Ovary (tissue), 9 donors: ENCODE measurements around the gene FTCDNL1. TPM values are rescaled to one million over a fixed set of nuclear protein-coding genes. Genes with fewer than 3 reads are reported as not detected.

Experiments used
- DNase-seq, 5 donors: peaks; one replicate each; pipeline ENCODE4 v3.0.0-alpha.2; 2019 to 2020
- H3K27ac ChIP-seq, 2 donors: fragments of 200-600 bp; one replicate each; pipeline versions ENCODE4 v1.5.1 to v1.8.0; 2019 to 2022
- H3K27me3 ChIP-seq: fragments of 200-600 bp; one replicate; pipeline ENCODE4 v1.8.0; 2022
- H3K36me3 ChIP-seq: fragments of 200-600 bp; sonication (generic); one replicate; pipeline ENCODE4 v1.5.1; 2019
- H3K4me1 ChIP-seq: one replicate; pipeline ENCODE4 v1.8.1; 2013; ENCODE audit warnings: mild to moderate bottlenecking, moderate library complexity; ENCODE audit not compliant: insufficient read depth
- H3K4me3 ChIP-seq: fragments of 200-600 bp; sonication (generic); one replicate; pipeline ENCODE4 v1.5.1; 2017
- H3K9me3 ChIP-seq, 2 donors: fragments of 200-600 bp in 1 of 2; sonication (generic) in 1 of 2; one replicate each; pipeline versions ENCODE4 v1.5.1 to v1.8.1; 2013 to 2019; ENCODE audit warnings: mild to moderate bottlenecking in 1 of 2, moderate library complexity in 1 of 2
- CTCF ChIP-seq, 3 donors: fragments of 450-650 bp in 2 of 3; fragments of 200-600 bp in 1 of 3; IDR thresholded peaks; one replicate each; pipeline versions ENCODE4 v1.5.1 to v1.8.0; 2016 to 2022; ENCODE audit warnings: antibody characterized with exemption in 3 of 3, mild to moderate bottlenecking in 1 of 3
- EP300 ChIP-seq: sonication (generic); formaldehyde crosslinking; IDR thresholded peaks from one replicate; pipeline ENCODE4 v1.6.1; 2017; ENCODE audit warnings: antibody characterized with exemption
- POLR2A ChIP-seq: fragments of 450-650 bp; IDR thresholded peaks from one replicate; pipeline ENCODE4 v1.6.1; 2017; ENCODE audit warnings: antibody characterized with exemption, mild to moderate bottlenecking, moderate library complexity
- WGBS, 3 donors: extraction: QIAGEN DNeasy Blood & Tissue Kit in 1 of 3; methylation state at CpG; one replicate each; pipeline versions ENCODE4 v1.1.5 to v1.1.7; 2013 to 2017; 5-methylcytosine and 5-hydroxymethylcytosine counted together
- intact Hi-C, 4 donors: fragments of 100-400 bp; cut with DNase I; formaldehyde crosslinking; loops; one replicate each; pipeline versions ENCODE4 v1.11.0 to v1.15.1; 2022 to 2023
- polyA plus RNA-seq, 2 donors: library from polyadenylated mRNA; stranded (reverse); fragments of 200-250 nt in 1 of 2; fragments of 350-450 nt in 1 of 2; fragmentation: Illumina TruSeq in 1 of 2; extraction: RNeasy Lipid Tissue Mini Kit (QIAGEN cat#74804) in 1 of 2; gene quantifications; one replicate each; pipeline ENCODE4 v1.2.3, GENCODE V29; 2013 to 2014
- small RNA-seq: library from RNA; depleted of rRNA; stranded (forward); fragments of <200 nt; gene quantifications from one replicate; pipeline ENCODE3, GENCODE V24; 2016
- total RNA-seq, 7 donors: library from RNA; depleted of rRNA in 2 of 7; stranded (reverse); fragments of >200 nt in 2 of 7; fragmentation: NEBNext Ultra II Directional in 3 of 7; extraction: Animal tissue kit (Norgen Biotek cat#: 25700) in 3 of 7; gene quantifications; one replicate each; pipeline versions ENCODE4 v1.1.0 to v1.2.4, GENCODE V29; 2016 to 2023
- donor health status: DM: no; HTN: no; CAD: no; lungs with moderate emphysema.
- donor health status: DM: no; HTN: no; CAD: no.
- donor health status: Bipolar disorder and iron deficiency.
- donor health status: DM: yes; HTN: yes; CAD: no.
- donor health status: DM: no; HTN: no; CAD: no.
- donor health status: DM: yes; HTN: yes; CAD: no.

Gene FTCDNL1
- total and polyA plus RNA-seq, 9 donors, result 0.56 to 3.4 (median 2.1) TPM

- no peak overlapping the region for H3K27ac ChIP-seq
- H3K4me1 ChIP-seq, result no peaks in the 10 kb centered on the region
- H3K27me3 ChIP-seq, result no peaks in the 10 kb centered on the region
- no peak overlapping the region for H3K4me3 ChIP-seq
- no peak for DNase-seq
- H3K9me3 ChIP-seq, result no peaks in the 10 kb centered on the region
- no peaks in the 10 kb centered on the region for H3K36me3 ChIP-seq
- intact Hi-C loops, result no loop called here
- TF ChIP-seq CTCF (IDR thresholded peaks at IDR 0.05), result no peak
Observed at GRCh38 chr2:199717587-199717907, 133.4 kb downstream of the FTCDNL1 start.

- Histone ChIP-seq H3K36me3 (no peaks in the 10 kb centered on the region), H3K27me3 (no peaks in the 10 kb centered on the region), H3K4me1 (no peaks in the 10 kb centered on the region), H3K4me3 (no peak overlapping the region), H3K27ac (no peak overlapping the region), H3K9me3 (no peaks in the 10 kb centered on the region)
- intact Hi-C loops, result no loop called here
- no peak for TF ChIP-seq CTCF (IDR thresholded peaks at IDR 0.05)
- TF ChIP-seq POLR2A, result no peak
- TF ChIP-seq EP300, result no peak
- DNase-seq, result no peak
- 30 to 34% (median 32%) methylated on average over 4 of the region's 4 CpGs for WGBS, 3 donors
Observed at GRCh38 chr2:199716807-199717586, 134.0 kb downstream of the FTCDNL1 start.

GRCh38 chr2:199713746-199714145, 137.2 kb downstream of the FTCDNL1 start:
- no peak overlapping the region for H3K4me3 ChIP-seq
- H3K27me3 ChIP-seq, result no peaks in the 10 kb centered on the region
- H3K9me3 ChIP-seq, result no peaks in the 10 kb centered on the region
- H3K36me3 ChIP-seq, result no peaks in the 10 kb centered on the region
- no peaks in the 10 kb centered on the region for H3K4me1 ChIP-seq
- no peak for TF ChIP-seq POLR2A
- no peak for TF ChIP-seq EP300
- no peak for TF ChIP-seq CTCF (IDR thresholded peaks at IDR 0.05)
- intact Hi-C loops, result no loop called here
- DNase-seq, result no peak
- WGBS, 3 donors, result 38 to 46% (median 44%) methylated on average over 2 of the region's 2 CpGs
- no peak overlapping the region for H3K27ac ChIP-seq

- H3K9me3 ChIP-seq, result no peaks in the 10 kb centered on the region
- H3K27ac ChIP-seq, result no peak overlapping the region
- no peaks in the 10 kb centered on the region for H3K27me3 ChIP-seq
- TF ChIP-seq POLR2A (no peak), EP300 (no peak), CTCF (IDR thresholded peaks at IDR 0.05) (no peak)
- H3K4me1 ChIP-seq, result no peaks in the 10 kb centered on the region
- H3K4me3 ChIP-seq, result no peak overlapping the region
- no peaks in the 10 kb centered on the region for H3K36me3 ChIP-seq
- no peak for DNase-seq
- intact Hi-C loops, result no loop called here
- 49 to 66% (median 64%) methylated on average over 1 of the region's 1 CpG for WGBS, 3 donors
Observed at GRCh38 chr2:199710551-199710950, 140.4 kb downstream of the FTCDNL1 start.

Small RNA genes lying within 50 kb of the gene (small RNA-seq; reads per million reads assigned to genes)
- gene AC108032.1 (not detected), gene RN7SL717P (not detected)

Other genes starting within 250 kb of the FTCDNL1 start
- 10 to 100 TPM in 3 of 7 donors, 1 to 10 TPM in 4; 7.5 to 12.6 (median 9.9) TPM for gene C2orf69, start 60.1 kb upstream of the FTCDNL1 start, total RNA-seq
- 1 to 10 TPM; 4.4 to 4.8 TPM for gene C2orf69, start 60.1 kb upstream of the FTCDNL1 start, polyA plus RNA-seq
- gene TYW5, start 104.3 kb upstream of the FTCDNL1 start, total RNA-seq, result 1 to 10 TPM; 4.4 to 7.5 (median 5.7) TPM
- gene TYW5, start 104.3 kb upstream of the FTCDNL1 start, polyA plus RNA-seq, result 1 to 10 TPM; 2.8 to 5.8 TPM
- 10 to 100 TPM; 10.7 to 18.3 (median 13.5) TPM for gene MAIP1, start 104.4 kb upstream of the FTCDNL1 start, total RNA-seq
- 10 to 100 TPM; 11.9 to 12.2 TPM for gene MAIP1, start 104.4 kb upstream of the FTCDNL1 start, polyA plus RNA-seq